ENCODE data around the gene RIPOR2.

The RIPOR2 gene

GRCh38 chr6:24840187-24840586 lies 95.6 kb downstream of the RIPOR2 start:
- no peak for DNase-seq

- no peak for DNase-seq
Measured at GRCh38 chr6:24838994-24839393, 96.8 kb downstream of the RIPOR2 start.

GRCh38 chr6:24838081-24838480 lies 97.7 kb downstream of the RIPOR2 start:
- no peak for DNase-seq

- DNase-seq: no peak
Measured at GRCh38 chr6:24836109-24836508, 99.7 kb downstream of the RIPOR2 start.

GRCh38 chr6:24833711-24834386 lies 101.9 kb downstream of the RIPOR2 start:
- DNase-seq: no peak

- no peak for DNase-seq
Measured at GRCh38 chr6:24832794-24833193, 103.0 kb downstream of the RIPOR2 start.

GRCh38 chr6:24831771-24832716 lies 103.7 kb downstream of the RIPOR2 start:
- no peak for DNase-seq

GRCh38 chr6:24829657-24830056 lies 106.1 kb downstream of the RIPOR2 start:
- DNase-seq: no peak

- DNase-seq: no peak
Measured at GRCh38 chr6:24827970-24828369, 107.8 kb downstream of the RIPOR2 start.

GRCh38 chr6:24827162-24827561 lies 108.6 kb downstream of the RIPOR2 start:
- DNase-seq: no peak

- no peak for DNase-seq
Measured at GRCh38 chr6:24825130-24825630, 110.6 kb downstream of the RIPOR2 start.

- DNase-seq: no peak
Measured at GRCh38 chr6:24824142-24824938, 111.4 kb downstream of the RIPOR2 start.

- no peak for DNase-seq
Measured at GRCh38 chr6:24823185-24823584, 112.6 kb downstream of the RIPOR2 start.

- no peak for DNase-seq
Measured at GRCh38 chr6:24822696-24823095, 113.1 kb downstream of the RIPOR2 start.

GRCh38 chr6:24821860-24822444 lies 113.8 kb downstream of the RIPOR2 start:
- no peak for DNase-seq

GRCh38 chr6:24818346-24818745 lies 117.4 kb downstream of the RIPOR2 start:
- DNase-seq: no peak

GRCh38 chr6:24809728-24810127 lies 126.0 kb downstream of the RIPOR2 start:
- no peak for DNase-seq

GRCh38 chr6:24807584-24807983 lies 128.2 kb downstream of the RIPOR2 start:
- DNase-seq: no peak

GRCh38 chr6:24802271-24803059 lies 133.3 kb downstream of the RIPOR2 start:
- DNase-seq: no peak

- no peak for DNase-seq
Measured at GRCh38 chr6:24799541-24799915, 136.2 kb downstream of the RIPOR2 start.

- DNase-seq: no peak
Measured at GRCh38 chr6:24798740-24799540, 136.8 kb downstream of the RIPOR2 start, which contains the start of gene ARMH2. Gene ARMH2, minus strand, starts transcription at chr6:24798917. Its CDS starts 60 bp downstream, at chr6:24798857.
